Mesothelial cell of epicardium (in vitro differentiated cells): Measurements from ENCODE around the gene TMEM45A. TPM values are rescaled to one million over a fixed set of nuclear protein-coding genes. Genes with fewer than 3 reads are reported as not detected.
"Not testable (repeated sequence)": the region's sequence is repeated elsewhere in the genome, so short reads cannot be mapped to it uniquely, and the experiment has no call there.

Experiments
- DNase-seq, 2 experiments: peaks; one replicate each; pipeline ENCODE4 v3.0.0; 2021; ENCODE audit warnings: low spot score in 2 of 2; ENCODE audit not compliant: unreplicated experiment in 2 of 2
- H3K27ac Mint-ChIP-seq: 2 replicates; pipeline ENCODE4 v1.8.0; 2021; ENCODE audit warnings: mixed read lengths
- H3K27me3 Mint-ChIP-seq: 2 replicates; pipeline ENCODE4 v1.8.0; 2021; ENCODE audit warnings: low read depth, mixed read lengths
- H3K36me3 Mint-ChIP-seq: 2 replicates; pipeline ENCODE4 v1.8.0; 2021; ENCODE audit warnings: mixed read lengths
- H3K4me1 Mint-ChIP-seq: 2 replicates; pipeline ENCODE4 v1.8.0; 2021; ENCODE audit warnings: mixed read lengths
- H3K4me3 Mint-ChIP-seq: 2 replicates; pipeline ENCODE4 v1.8.0; 2021; ENCODE audit warnings: mild to moderate bottlenecking, moderate library complexity, mixed read lengths
- H3K9me3 Mint-ChIP-seq: 2 replicates; pipeline ENCODE4 v1.8.0; 2021; ENCODE audit warnings: mixed read lengths
- CTCF ChIP-seq: fragments of 200-600 bp; sonication (generic); IDR thresholded peaks from one replicate; pipeline ENCODE4 v1.5.0; 2021; ENCODE audit warnings: antibody characterized with exemption; ENCODE audit not compliant: unreplicated experiment
- total RNA-seq: library from RNA; stranded (reverse); gene quantifications from 3 replicates; pipeline ENCODE4 v1.2.1, GENCODE V29; 2021

TMEM45A gene
- total RNA-seq, 1 donor from 2014 or later, result 25.7 TPM

GRCh38 chr3:100535610-100535943 lies 43.2 kb downstream of the TMEM45A start:
- Mint-ChIP-seq H3K4me3 (no peak overlapping the region), H3K4me1 (peaks cover 3% of the 10 kb centered on the region), H3K9me3 (peaks cover 4% of the 10 kb centered on the region), H3K36me3 (peaks cover 4% of the 10 kb centered on the region), H3K27ac (no peak overlapping the region), H3K27me3 (peaks cover 22% of the 10 kb centered on the region)
- DNase-seq, result no peak
- no peak for TF ChIP-seq CTCF

- no peak for DNase-seq
- Mint-ChIP-seq H3K27ac (no peak overlapping the region), H3K27me3 (peaks cover 19% of the 10 kb centered on the region), H3K4me1 (peaks cover 2% of the 10 kb centered on the region), H3K36me3 (peaks cover 7% of the 10 kb centered on the region), H3K9me3 (peaks cover 8% of the 10 kb centered on the region), H3K4me3 (no peak overlapping the region)
- no peak for TF ChIP-seq CTCF
Measured at GRCh38 chr3:100536093-100536492, 43.7 kb downstream of the TMEM45A start.

DNA sequence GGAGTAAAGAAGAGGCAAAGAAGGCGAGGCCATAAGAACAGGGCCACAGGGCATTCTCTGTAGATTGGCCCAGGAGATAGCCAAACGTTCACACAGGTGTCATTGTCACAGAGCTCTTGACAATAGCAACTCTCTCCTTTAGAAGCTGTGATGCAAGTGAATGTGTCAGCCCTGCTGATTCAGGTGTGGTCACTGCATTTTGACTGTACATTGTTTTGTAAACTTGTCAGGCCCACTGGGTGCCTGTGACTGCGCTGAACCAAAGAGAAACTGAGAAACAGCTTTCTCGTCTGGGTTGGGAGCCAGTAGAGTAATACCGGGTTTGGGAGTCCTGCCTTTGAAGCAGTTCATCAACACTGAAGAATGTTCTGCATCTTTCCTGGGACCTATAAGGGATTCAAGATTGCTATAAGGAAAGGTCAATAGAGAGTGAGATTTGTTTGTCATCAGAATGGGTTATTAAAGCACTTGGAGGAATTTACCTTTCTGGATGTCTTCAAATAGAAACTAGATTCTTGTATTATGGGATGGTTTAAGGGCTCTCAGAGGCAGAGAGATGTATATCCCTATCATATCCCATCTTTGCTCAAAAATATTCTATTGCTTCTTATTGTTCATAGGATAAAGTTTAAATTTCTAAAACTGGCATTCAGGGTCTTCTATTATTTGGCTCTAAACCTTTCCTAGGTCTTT lies 45.4 kb downstream of the TMEM45A start:
- no peak for TF ChIP-seq CTCF
- Mint-ChIP-seq H3K27me3 (peaks cover 8% of the 10 kb centered on the region), H3K27ac (no peak overlapping the region), H3K9me3 (peaks cover 18% of the 10 kb centered on the region), H3K36me3 (peaks cover 16% of the 10 kb centered on the region), H3K4me1 (peaks cover 2% of the 10 kb centered on the region), H3K4me3 (no peak overlapping the region)
- no peak for DNase-seq

DNA sequence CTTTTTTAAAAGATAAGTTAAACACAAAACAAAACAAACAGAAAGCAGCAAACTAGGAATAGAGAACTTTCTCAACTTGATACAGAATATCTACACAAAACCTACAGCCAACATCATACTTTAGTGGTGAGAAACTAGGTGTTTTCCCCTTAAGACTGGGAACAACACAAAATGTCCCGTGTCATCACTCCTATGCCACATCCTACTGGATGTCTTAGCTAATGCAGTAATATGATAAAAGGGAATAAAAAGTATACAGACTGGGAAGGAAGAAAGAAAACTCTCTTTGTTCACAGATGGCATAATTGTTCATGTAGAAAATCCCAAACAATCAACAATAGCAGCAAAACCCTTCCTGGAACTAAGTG lies 45.9 kb downstream of the TMEM45A start:
- Mint-ChIP-seq H3K36me3 (peaks cover 16% of the 10 kb centered on the region), H3K4me1 (peaks cover 1% of the 10 kb centered on the region), H3K27ac (no peak overlapping the region), H3K9me3 (peaks cover 18% of the 10 kb centered on the region), H3K4me3 (no peak overlapping the region), H3K27me3 (peaks cover 7% of the 10 kb centered on the region)
- no peak for TF ChIP-seq CTCF
- DNase-seq, result no peak

DNA sequence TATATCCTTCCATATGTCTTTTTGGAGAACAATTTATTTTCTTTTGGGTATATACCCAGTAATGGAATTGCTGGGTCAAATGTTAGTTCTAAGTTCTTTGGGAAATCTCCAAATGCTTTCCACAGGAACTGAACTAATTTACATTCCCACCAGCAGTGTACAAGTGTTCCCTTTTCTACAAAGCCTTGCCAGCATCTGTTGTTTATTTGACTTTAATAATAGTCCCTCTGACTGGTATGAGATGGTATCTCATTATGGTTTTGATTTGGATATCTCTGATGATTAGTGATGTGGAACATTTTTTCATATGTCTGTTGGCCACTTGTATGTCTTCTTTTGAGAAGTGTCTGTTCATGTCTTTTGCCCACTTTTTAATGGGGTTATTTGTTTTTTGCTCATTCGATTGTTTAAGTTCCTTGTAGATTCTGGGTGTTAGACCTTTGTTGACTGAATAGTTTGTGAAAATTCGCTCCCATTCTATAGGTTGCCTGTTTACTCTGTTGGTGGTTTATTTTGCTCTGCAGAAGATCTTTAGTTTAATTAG lies 48.4 kb downstream of the TMEM45A start:
- Mint-ChIP-seq H3K4me1 (no peaks in the 10 kb centered on the region), H3K27ac (no peak overlapping the region), H3K9me3 (peaks cover 18% of the 10 kb centered on the region), H3K36me3 (peaks cover 16% of the 10 kb centered on the region), H3K27me3 (peaks cover 4% of the 10 kb centered on the region), H3K4me3 (no peak overlapping the region)
- no peak for DNase-seq
- TF ChIP-seq CTCF, result no peak

DNA sequence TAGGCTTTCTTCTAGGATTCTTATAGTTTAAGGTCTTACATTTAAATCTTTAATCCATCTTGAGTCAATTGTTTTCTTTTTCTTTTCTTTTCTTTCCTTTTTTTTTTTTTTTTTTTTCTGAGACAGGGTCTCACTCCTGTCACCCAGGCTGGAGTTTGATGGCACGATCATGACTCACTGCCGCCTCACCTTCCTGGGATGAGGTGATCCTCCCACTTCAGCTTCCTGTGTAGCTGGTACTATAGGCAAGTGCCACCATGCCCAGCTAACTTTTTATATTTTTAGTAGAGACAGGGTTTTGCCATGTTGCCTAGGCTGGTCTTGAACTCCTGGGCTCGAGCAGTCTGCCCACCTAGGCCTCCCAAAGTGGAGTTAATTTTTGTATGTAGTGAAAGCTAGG lies 49.0 kb downstream of the TMEM45A start:
- not testable (repeated sequence) for H3K4me3 Mint-ChIP-seq, H3K4me1 Mint-ChIP-seq, H3K27me3 Mint-ChIP-seq, H3K27ac Mint-ChIP-seq, DNase-seq
- H3K36me3 Mint-ChIP-seq, result peaks cover 16% of the 10 kb centered on the region
- H3K9me3 Mint-ChIP-seq, result peaks cover 18% of the 10 kb centered on the region
